Measurements from ENCODE around the gene MLF2. TPM values are rescaled to one million over a fixed set of nuclear protein-coding genes. Genes with fewer than 3 reads are reported as not detected.

The MLF2 gene
- total and polyA plus RNA-seq, 9 of the 15 experiments (the other 6 are each of a cell fraction or from before 2014, with no cell fraction given): 11.4 to 190 (median 139) TPM

DNA sequence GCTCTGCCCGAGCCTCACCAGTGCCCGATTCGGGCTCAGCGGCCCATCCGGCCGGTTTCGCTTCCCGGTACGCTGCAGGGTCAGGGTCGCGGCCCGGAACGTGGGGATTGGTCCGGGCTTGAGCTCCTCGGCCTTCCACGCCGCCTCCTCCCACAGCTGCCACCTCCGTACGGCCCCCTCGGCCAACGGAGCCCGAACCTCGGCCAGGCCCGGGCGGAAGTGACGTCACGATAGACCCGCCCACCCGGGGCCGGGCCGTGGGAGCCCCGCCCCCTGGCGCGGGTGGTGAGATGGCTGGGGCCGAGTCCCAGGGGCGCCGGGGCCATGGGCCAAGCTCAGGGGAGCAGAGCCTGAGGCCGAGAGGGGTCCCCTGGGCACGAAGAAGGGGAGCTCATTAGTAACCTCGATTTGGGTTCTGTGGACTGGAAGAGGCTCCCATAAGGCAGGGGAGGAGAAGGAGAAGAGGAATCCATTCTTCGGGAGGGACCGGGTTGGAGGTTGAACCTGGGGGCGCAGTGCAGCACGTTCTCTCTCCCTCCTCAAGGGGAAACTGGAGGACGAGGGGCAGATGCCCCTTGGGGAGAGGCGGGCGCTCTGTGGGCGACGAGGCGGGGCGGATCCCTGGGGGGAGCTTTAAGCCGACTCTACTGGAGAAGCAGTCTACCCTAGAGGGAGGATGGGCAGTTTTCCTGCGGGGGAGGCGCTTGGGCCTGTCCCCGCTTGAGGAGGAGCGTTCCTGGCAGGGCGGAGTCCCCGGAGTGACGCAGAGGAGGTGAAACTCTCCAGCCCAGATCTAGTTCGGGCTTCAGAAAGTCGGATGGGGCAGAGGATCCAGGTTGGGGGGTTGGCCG is at the start of gene MLF2 (continued):
- TF ChIP-seq ZBTB5 (IDR thresholded peaks at IDR 0.05) (no peak), BCLAF1 (IDR thresholded peaks at IDR 0.05; ENCODE audit: borderline replicate concordance in 1 of 2, control insufficient read depth in 1 of 2, low read depth in 2 of 2, low read length in 1 of 2) (0 out of 4 replicates have a peak, but pooled peaks of 1 of the 2 experiments have one; percentile 63), ELK1 (CRISPR knock-in tag; IDR thresholded peaks at IDR 0.05) (0 out of 2 replicates have a peak, but pooled peaks have one; percentile 44), CBFA2T3 (IDR thresholded peaks at IDR 0.05) (no peak), SIN3B (IDR thresholded peaks at IDR 0.05; ENCODE audit: low read depth) (0 out of 2 replicates have a peak, but pooled peaks have one; percentile 12), TCF7 (IDR thresholded peaks at IDR 0.05; ENCODE audit: borderline replicate concordance) (no peak), ZNF143 (CRISPR knock-in tag; IDR thresholded peaks at IDR 0.05) (no peak), FOXM1 (IDR thresholded peaks at IDR 0.05; ENCODE audit: low read depth) (no peak), FOXM1 (CRISPR knock-in tag; IDR thresholded peaks at IDR 0.05; ENCODE audit: low read depth) (no peak), ZNF449 (CRISPR knock-in tag; IDR thresholded peaks at IDR 0.05) (no peak), CBX5 (IDR thresholded peaks at IDR 0.05; ENCODE audit: borderline replicate concordance, low read depth) (no peak), ZNF134 (CRISPR knock-in tag; conservative IDR thresholded peaks at IDR 0.05) (no peak), ZNF280A (IDR thresholded peaks at IDR 0.05; ENCODE audit: low read depth, partially characterized antibody) (no peak), RBBP5 (IDR thresholded peaks at IDR 0.05; ENCODE audit: borderline replicate concordance, insufficient read depth, low read length, poor library complexity, severe bottlenecking) (peak; percentile 52), MBD1 (CRISPR knock-in tag; IDR thresholded peaks at IDR 0.05) (no peak)

Data from K562 (cell line).